ENCODE measurements around the gene PRKCB.

DNA sequence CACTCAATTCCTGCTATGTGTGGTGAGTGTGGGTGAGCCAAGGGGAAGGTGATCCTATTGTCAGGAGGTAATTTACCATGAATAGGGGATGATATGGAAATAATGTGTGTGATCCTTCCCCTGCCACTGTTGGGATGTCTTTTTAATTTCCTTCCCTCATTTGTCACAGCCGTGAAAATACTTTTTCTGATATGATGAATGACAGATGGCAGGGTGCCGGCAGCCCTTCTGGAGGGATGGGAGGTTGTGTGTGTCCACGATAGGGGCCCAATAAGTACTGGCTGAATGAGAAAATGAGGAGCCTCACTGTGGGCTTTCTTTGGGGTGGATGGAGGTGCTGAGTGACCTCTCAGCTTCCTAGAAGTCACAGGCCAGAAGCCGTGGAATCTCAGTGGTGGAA, 109.5 kb downstream of the PRKCB start:
- TF ChIP-seq, protein P1, sequence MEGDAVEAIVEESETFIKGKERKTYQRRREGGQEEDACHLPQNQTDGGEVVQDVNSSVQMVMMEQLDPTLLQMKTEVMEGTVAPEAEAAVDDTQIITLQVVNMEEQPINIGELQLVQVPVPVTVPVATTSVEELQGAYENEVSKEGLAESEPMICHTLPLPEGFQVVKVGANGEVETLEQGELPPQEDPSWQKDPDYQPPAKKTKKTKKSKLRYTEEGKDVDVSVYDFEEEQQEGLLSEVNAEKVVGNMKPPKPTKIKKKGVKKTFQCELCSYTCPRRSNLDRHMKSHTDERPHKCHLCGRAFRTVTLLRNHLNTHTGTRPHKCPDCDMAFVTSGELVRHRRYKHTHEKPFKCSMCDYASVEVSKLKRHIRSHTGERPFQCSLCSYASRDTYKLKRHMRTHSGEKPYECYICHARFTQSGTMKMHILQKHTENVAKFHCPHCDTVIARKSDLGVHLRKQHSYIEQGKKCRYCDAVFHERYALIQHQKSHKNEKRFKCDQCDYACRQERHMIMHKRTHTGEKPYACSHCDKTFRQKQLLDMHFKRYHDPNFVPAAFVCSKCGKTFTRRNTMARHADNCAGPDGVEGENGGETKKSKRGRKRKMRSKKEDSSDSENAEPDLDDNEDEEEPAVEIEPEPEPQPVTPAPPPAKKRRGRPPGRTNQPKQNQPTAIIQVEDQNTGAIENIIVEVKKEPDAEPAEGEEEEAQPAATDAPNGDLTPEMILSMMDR (optimal IDR thresholded peaks at IDR 0.05 in 1 of 3, IDR thresholded peaks at IDR 0.05 in 1 of 3, conservative IDR thresholded peaks at IDR 0.05 in 1 of 3; ENCODE audit: extremely low read depth in 1 of 3, insufficient read depth in 2 of 3, low read length in 3 of 3) = no peak
- no peak for TF ChIP-seq EZH2 (IDR thresholded peaks at IDR 0.05; ENCODE audit: low read length)

Measured in keratinocyte (primary cell).